CD4-positive, alpha-beta T cell treated with Interleukin-12 subunit alpha and Interleukin-12 subunit beta, for 1 hour (primary cell): ENCODE measurements around the gene ARHGAP21.
"Not testable (repeated sequence)": the region's sequence is repeated elsewhere in the genome, so short reads cannot be mapped to it uniquely, and the experiment has no call there.

Experiments
- DNase-seq: peaks from one replicate; pipeline ENCODE4 v3.0.0-alpha.2; 2020

Gene ARHGAP21

DNA sequence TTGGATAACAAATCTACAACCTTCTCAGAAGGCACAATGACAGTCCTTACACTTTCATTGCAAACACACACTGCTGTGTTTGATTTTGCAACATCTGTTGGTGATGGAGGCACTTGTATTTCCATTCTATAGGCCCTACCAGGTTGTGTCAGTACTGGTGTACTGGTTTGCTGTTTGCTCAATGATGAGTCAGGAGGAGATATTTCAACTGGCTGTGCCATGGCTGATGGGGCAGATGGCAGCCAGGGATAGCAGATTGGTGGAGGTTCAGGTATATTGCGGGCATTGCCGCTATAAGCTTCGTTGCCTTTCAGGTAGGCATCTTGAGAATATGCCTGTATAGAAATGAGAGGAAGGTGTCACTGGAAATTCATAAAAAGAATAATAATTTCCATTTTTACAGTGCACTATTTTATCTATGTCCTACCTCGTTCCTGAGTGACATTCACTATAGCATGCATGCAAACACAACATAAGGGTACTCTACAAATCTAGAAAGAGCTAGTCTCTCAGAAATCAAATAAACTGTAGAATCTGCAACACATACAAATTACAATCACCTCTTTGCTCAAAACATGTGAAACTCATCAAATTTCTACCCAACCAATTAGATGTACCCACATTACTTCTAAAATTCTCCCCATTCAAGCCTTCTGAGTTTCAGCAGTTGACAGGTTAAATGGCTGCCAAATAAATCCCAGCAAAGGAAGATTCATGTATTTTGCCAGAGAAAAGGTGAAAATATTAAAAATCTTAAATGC, 102.5 kb downstream of the ARHGAP21 start:
- DNase-seq = not testable (repeated sequence)

- not testable (repeated sequence) for DNase-seq
Measured at GRCh38 chr10:24619994-24620310, 103.7 kb downstream of the ARHGAP21 start.

DNA sequence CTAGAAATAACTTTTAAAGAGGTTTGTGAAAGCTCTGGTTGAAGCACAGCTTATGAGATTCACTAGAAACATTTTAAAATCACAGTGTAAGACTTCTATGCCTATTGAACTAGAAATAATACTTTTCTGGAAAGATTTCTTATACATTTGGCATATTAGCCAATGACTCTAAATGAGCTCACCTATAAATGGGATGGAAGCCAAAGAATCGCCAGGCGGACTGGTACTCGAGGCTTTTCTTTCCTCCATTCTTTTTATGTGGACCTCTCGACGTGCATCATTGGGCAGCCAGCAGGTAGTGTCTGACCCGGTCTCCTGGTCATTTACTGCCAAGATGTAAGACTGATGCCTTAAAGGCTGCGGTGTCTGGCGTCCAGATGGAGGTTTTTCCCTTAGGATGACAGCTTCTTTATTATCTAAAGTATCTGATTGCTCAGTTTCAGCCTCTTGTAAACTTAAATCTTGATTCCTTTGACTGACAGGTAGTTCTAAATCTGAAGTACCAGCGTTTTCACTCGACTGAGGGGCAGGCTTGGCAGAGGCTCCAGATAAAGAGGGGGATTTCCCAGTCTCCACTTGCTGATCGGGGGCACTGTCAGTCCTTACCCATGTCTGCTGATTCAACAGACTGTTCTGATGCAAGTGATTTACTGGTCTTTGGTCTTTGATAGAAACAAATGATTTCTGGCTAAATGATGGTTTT, 104.2 kb downstream of the ARHGAP21 start:
- not testable (repeated sequence) for DNase-seq

DNA sequence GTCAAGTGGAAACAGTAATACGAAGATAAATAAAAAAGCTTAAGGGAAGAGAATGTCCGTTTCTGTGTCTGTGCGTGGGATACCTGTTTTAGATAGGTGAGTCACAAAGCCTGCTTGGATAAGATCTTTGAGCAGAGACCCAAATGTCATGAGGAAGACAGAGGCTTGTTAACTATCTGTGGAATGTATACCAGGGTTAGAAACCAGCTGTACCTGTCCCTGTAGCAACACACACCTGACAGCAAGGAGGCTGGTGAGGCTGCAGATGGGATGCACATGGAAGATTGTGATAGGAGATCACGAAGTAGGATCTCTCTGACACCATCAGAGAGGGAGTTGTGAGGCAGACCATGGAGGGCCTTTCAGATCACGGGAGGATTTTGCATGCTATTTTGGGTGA, 105.3 kb downstream of the ARHGAP21 start:
- DNase-seq = no peak

- DNase-seq = peak; percentile 52
Measured at GRCh38 chr10:24617771-24618396, 105.8 kb downstream of the ARHGAP21 start.

DNA sequence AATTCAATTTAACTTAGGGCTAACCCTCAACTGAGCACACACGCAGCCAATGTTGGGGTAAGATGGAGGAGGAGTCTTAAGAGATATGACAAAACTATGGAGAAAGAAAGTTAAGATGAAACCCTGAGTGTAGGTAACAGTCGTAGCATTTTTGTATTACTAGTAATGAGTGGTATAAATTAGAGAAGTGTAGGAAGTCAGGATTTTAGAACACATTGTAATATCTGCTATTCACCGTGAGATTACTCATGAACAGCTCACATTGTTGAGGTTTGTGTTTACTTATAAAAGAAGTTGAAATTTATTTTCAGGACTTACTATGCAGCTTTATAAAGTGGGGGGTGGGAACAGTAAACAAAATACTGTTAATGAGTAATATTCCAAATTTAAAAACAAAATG, 107.2 kb downstream of the ARHGAP21 start:
- no peak for DNase-seq

- no peak for DNase-seq
Measured at GRCh38 chr10:24606021-24606420, 117.7 kb downstream of the ARHGAP21 start.

GRCh38 chr10:24605141-24605540, 118.5 kb downstream of the ARHGAP21 start:
- DNase-seq = no peak

DNA sequence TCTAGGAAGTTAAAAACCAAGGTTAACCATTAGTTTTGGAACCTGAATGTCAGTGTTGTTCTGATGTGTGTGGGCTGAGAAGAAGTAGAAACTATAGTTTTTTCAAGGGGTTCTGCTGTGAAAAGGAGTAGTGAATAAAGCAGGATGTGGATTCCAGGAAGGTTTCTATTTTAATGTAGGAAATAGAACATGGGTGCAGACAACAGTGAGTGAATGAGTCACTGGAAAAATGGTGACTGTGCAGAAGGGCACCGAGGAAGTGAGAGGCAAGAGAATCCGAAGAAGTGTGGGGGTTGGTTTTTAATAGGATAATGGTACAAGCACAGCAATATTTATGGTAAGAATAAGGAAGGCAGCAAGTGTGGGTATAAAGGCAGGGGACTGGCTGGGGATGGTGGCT, 120.4 kb downstream of the ARHGAP21 start:
- DNase-seq = no peak

- no peak for DNase-seq
Measured at GRCh38 chr10:24597961-24598360, 125.7 kb downstream of the ARHGAP21 start.

- DNase-seq = no peak
Measured at GRCh38 chr10:24597426-24597825, 126.3 kb downstream of the ARHGAP21 start.

- no peak for DNase-seq
Measured at GRCh38 chr10:24596217-24596930, 127.3 kb downstream of the ARHGAP21 start.

- DNase-seq = no peak
Measured at GRCh38 chr10:24590697-24591457, 132.8 kb downstream of the ARHGAP21 start.

DNA sequence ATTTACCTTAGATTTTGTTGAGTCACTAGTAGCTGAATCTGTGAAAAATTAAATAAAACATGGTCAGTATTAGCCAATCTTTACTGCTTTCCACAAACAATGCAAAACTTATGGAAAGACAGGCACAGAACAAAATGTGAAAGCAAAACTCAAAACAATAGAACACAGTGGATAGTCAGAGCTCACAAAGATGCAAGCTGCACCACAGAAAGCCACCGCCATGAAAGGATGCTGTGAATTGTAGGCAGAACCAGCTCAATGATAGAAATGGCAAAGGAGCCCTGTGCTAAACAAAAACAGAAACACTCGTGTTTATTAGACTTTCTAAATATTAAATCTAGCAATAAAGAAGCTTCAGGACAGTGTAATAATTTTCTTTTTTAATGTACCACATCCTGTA, 134.4 kb downstream of the ARHGAP21 start:
- DNase-seq = no peak

- DNase-seq = no peak
Measured at GRCh38 chr10:24579906-24580305, 143.8 kb downstream of the ARHGAP21 start.

DNA sequence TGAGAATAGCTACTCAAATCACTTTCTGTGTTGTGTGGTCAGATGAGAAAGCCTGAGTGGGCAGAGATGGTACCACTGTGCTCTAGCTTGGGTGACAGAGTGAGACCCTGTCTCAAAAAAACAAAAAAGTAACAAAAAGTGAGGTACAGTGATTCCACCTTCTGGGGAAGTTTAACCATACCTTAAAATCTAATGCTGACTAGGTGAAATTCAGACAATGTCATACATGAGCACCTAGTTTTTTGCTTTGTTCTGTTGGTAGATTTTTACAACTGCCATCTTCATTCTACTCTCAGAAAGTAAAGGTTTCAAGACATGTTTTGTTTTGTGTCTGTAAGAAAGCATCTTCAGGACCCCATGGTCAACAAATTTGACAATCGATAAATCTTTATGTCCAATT, 144.2 kb downstream of the ARHGAP21 start:
- no peak for DNase-seq

DNA sequence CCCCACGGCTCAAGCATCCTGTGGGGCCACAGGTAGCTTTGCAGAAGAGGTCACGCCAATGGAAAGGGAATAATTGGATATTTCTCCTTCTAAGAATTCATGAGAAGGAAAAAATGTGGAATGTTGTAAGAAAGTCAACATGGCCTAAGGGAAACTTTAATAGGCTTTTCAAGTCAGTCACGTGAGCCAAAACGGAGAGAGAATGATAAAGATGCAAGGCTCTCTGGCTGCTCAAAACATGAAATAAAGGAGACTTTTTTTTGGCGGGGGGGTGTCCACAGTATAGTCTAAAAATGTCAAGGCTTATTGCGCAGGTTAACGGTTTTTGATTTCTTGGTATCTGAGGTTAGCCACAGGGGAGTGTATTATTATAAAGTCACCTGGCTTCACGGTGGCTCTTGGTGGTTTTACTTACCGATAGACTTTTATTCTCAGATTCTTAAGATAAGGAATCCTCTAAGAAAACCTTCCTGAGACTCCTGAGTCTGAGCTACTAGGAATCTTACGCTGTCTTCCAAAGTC, 148.1 kb downstream of the ARHGAP21 start:
- no peak for DNase-seq

- no peak for DNase-seq
Measured at GRCh38 chr10:24574578-24575155, 149.0 kb downstream of the ARHGAP21 start.

DNA sequence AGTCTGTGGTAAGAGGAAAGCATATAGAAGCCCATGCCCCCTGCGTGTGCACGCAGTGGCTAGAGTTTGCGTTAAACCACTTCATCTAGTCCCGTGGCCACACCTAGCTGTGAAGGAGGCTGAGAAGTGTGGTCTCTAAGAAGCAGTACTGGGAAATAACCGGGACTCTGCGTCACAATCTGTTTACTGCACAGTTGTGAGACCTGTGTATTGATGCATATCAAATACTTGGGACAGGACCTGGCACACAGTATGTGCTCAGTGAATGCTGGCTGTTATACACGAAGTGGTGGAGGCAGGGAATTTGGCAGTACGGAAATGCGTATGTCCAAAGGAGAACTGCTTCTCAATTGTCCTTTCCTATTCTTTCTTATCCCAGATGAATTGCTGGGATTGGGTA, 149.5 kb downstream of the ARHGAP21 start:
- DNase-seq = no peak

GRCh38 chr10:24571870-24572450, 151.7 kb downstream of the ARHGAP21 start:
- DNase-seq = no peak

- no peak for DNase-seq
Measured at GRCh38 chr10:24570658-24571426, 152.8 kb downstream of the ARHGAP21 start.
